ENCODE measurements around the gene SH3GL2. TPM values are rescaled to one million over a fixed set of nuclear protein-coding genes. Genes with fewer than 3 reads are reported as not detected.

The SH3GL2 gene
- total and polyA plus RNA-seq, 2 donors (not counting 3 experiments of a cell fraction or from before 2014, with no cell fraction given), result 0.12 TPM; not detected in 1

GRCh38 chr9:17837965-17838364 lies 259.1 kb downstream of the SH3GL2 start:
- Histone ChIP-seq H3K27ac (ENCODE audit: insufficient read depth, low read depth, low read length) (no peak overlapping the region), H3K9me1 (replicated peaks; ENCODE audit: control insufficient read depth, extremely low read depth, insufficient read depth, low read length) (no peaks in the 10 kb centered on the region), H3K9ac (replicated peaks; ENCODE audit: extremely low read depth, insufficient read depth, low read length) (no peak overlapping the region), H3K27me3 (ENCODE audit: control insufficient read depth in 2 of 2, insufficient read depth in 2 of 2, low read length in 2 of 2) (no peaks in the 10 kb centered on the region), H3K4me3 (replicated peaks in 1 of 3; ENCODE audit: insufficient read depth in 1 of 3, low read depth in 1 of 3, low read length in 3 of 3) (no peak overlapping the region), H3K9me3 (replicated peaks; ENCODE audit: control insufficient read depth, insufficient read depth, low read length) (no peaks in the 10 kb centered on the region), H3K36me3 (ENCODE audit: control insufficient read depth in 2 of 2, extremely low read depth in 1 of 2, insufficient read depth in 2 of 2, low read length in 2 of 2) (no peaks in the 10 kb centered on the region), H3K4me1 (ENCODE audit: control insufficient read depth, extremely low read depth, insufficient read depth, low read length) (no peaks in the 10 kb centered on the region), H3K79me2 (ENCODE audit: control insufficient read depth, insufficient read depth, low read length) (no peaks in the 10 kb centered on the region), H4K20me1 (replicated peaks; ENCODE audit: control insufficient read depth, extremely low read depth, insufficient read depth, low read length) (no peaks in the 10 kb centered on the region), H3K4me2 (ENCODE audit: insufficient read depth, low read length) (no peak overlapping the region), H2AFZ (ENCODE audit: low read depth, low read length) (no peak overlapping the region)
- FAIRE-seq (no peak), DNase-seq (ENCODE audit: low read depth, low spot score) (no peak)
- TF ChIP-seq CTCF (IDR thresholded peaks at IDR 0.05; ENCODE audit: extremely low read depth in 1 of 2, insufficient read depth in 1 of 2, low read depth in 1 of 2, low read length in 2 of 2) (no peak), POLR2A (IDR thresholded peaks at IDR 0.05; ENCODE audit: low read depth, low read length) (no peak), JUN (IDR thresholded peaks at IDR 0.05; ENCODE audit: borderline replicate concordance, insufficient read depth, insufficient read length, low read depth) (no peak), EZH2 (IDR thresholded peaks at IDR 0.05; ENCODE audit: borderline replicate concordance, low read depth, low read length, severe bottlenecking) (no peak), FOS (IDR thresholded peaks at IDR 0.05; ENCODE audit: borderline replicate concordance, insufficient read depth, low read length) (no peak), GATA2 (IDR thresholded peaks at IDR 0.05; ENCODE audit: insufficient read depth, insufficient read length, low read depth, low read length) (no peak), MAX (IDR thresholded peaks at IDR 0.05; ENCODE audit: insufficient read depth, insufficient read length) (no peak), MYC (IDR thresholded peaks at IDR 0.05; ENCODE audit: low read depth, low read length) (no peak), POLR2AphosphoS5 (IDR thresholded peaks at IDR 0.05; ENCODE audit: insufficient read depth, low read depth, low read length) (no peak)
- dilution Hi-C loops (cut with MboI; ENCODE audit: extremely low pct_ligation_motif_present, low sequenced_read_pairs), result no loop called here
- CTCF ChIA-PET, result interaction anchor here (1.0 to 2.0 kb wide), 2 partner anchors 16 to 27 kb away, joined by 4 to 17 read pairs; no protein-coding TSS in a partner anchor
- no TSS peak for BruUV-seq (replicated peaks)
- intact Hi-C loops (cut with micrococcal nuclease), result no loop called here
- POLR2A ChIA-PET, result no interaction called here
